Dendritic cell treated with granulocyte-macrophage colony-stimulating factor and Interleukin-4, amounts not matched to agents 40 ng/mL and 50 ng/mL, for 4 days (primary cell): ENCODE data around the gene OR2T5.
"Not testable (repeated sequence)": the region's sequence is repeated elsewhere in the genome, so short reads cannot be mapped to it uniquely, and the experiment has no call there.

ENCODE experiments used
- H3K27ac Mint-ChIP-seq: one replicate; pipeline ENCODE4 v1.8.0; 2022; ENCODE audit warnings: mild to moderate bottlenecking, mixed read lengths
- H3K27me3 Mint-ChIP-seq: one replicate; pipeline ENCODE4 v1.8.0; 2022; ENCODE audit warnings: mild to moderate bottlenecking, mixed read lengths
- H3K36me3 Mint-ChIP-seq: one replicate; pipeline ENCODE4 v1.8.0; 2022; ENCODE audit warnings: low read depth, mixed read lengths
- H3K4me1 Mint-ChIP-seq: one replicate; pipeline ENCODE4 v1.8.0; 2022; ENCODE audit warnings: low read depth, mixed read lengths
- H3K4me3 Mint-ChIP-seq: one replicate; pipeline ENCODE4 v1.8.0; 2022; ENCODE audit warnings: mild to moderate bottlenecking, moderate library complexity, mixed read lengths
- H3K9me3 Mint-ChIP-seq: one replicate; pipeline ENCODE4 v1.8.0; 2022; ENCODE audit warnings: mixed read lengths
- intact Hi-C: fragments of 100-400 bp; cut with micrococcal nuclease; formaldehyde crosslinking; loops from one replicate; pipeline ENCODE4 v1.15.0; 2022

The OR2T5 gene

DNA sequence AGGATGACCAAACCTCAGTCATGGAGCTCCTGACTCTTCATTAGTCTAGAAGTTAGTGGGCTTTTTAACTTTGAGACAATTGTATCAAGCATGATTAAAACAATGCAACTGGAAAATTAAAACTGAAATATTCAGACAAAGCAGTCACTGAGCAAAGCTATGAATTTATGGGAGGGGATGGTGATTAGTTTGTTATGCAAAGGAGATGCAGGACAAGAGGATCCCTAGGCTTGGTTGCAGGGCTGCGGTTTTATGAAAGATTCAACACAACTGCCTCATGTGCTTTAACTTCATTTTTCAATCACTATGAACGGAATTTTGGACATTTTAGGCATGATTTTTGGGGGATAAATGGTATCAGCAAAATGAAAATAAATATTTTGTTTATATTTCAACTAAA lies 16.3 kb upstream of the OR2T5 start:
- H3K36me3 Mint-ChIP-seq, H3K27me3 Mint-ChIP-seq, H3K4me3 Mint-ChIP-seq, H3K9me3 Mint-ChIP-seq, H3K4me1 Mint-ChIP-seq, intact Hi-C loops, H3K27ac Mint-ChIP-seq: not testable (repeated sequence)

DNA sequence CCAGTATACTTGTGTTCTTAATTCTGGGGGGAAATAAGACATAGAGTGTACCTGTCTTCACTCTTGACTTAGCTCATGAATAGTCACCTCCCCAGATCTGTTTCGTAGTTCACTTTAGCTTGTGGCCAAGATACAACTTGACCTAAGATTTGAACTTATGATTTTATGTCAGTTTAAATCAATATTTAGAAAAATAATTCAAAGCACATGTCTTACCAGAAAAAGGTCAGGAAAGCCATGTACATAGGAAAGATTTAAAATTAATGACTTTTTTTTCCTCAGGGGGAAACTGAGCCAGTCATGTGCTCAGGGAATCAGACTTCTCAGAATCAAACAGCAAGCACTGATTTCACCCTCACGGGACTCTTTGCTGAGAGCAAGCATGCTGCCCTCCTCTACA lies 15.3 kb upstream of the OR2T5 start, which contains the start of gene OR2T3:
TSS of gene OR2T3 (plus strand) at position 301 of the 400 bp plus-strand sequence. CDS start at position 301, 0 bp downstream.
- H3K9me3 Mint-ChIP-seq, intact Hi-C loops, H3K27me3 Mint-ChIP-seq, H3K4me1 Mint-ChIP-seq, H3K27ac Mint-ChIP-seq, H3K4me3 Mint-ChIP-seq, H3K36me3 Mint-ChIP-seq: not testable (repeated sequence)

DNA sequence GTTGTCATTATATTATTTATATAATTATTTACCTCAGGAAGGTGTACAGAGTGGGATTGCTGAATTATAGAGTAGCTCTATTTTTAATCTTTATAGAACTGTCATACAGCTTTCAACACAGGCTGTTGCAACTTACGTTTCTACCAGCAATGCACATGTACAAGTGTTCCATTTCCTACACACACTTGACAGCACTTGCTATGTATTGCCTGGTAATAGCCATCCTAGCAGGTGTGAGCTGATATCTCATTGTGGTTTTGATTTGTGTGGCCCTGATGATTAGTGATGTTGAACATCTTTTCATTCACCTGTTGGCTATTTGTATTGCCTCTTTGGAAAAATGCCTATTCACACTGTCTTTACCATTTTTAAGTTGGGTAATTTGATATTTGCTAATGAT lies 12.7 kb upstream of the OR2T5 start:
- H3K4me1 Mint-ChIP-seq, H3K27me3 Mint-ChIP-seq, H3K9me3 Mint-ChIP-seq, H3K4me3 Mint-ChIP-seq, intact Hi-C loops, H3K36me3 Mint-ChIP-seq, H3K27ac Mint-ChIP-seq: not testable (repeated sequence)

DNA sequence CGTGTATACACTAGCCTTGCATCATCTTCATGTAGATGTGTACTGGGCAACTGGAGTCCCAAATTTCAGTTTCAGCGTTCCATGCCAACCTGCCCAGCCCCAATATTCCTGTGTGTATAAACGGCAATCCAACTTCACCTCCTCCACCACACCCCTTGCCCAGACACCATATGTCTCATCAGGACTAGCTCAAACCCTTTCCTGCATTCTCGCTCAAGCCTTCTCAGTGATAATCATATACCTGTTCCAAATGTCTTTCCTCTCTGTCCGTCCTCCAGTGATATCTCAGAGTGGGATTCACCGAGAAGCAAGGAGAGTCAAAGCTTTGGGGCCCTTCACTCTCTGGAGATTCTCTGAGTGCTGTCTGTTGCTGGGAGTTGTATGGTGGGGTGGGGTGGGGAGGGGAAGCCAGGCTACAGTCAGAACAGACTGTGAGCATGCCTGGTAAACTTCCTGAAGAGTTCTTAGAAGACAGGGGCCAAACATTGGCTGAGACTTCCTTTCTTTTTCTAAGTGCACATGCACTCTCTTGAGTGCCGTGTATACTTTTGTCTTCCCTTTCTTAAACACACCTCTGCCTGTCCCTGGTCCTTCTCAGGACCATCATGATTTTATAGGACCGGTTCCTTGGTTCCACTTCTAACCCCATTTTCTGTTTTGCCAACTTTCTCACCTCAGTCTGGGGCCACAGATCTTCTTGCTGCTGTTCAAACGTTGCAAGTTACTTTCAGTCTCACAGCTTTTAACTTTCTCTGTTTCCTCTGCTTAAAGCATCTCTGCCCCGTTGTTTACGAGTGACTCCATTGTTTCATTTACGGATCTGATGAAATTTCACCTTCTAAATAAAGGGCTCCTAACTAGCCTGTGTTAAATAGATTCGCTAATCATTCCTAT lies 6.5 kb upstream of the OR2T5 start:
- H3K4me3 Mint-ChIP-seq = peak overlapping the region; percentile 68
- intact Hi-C loops = not testable (repeated sequence)
- H3K27ac Mint-ChIP-seq = peak overlapping the region; percentile 59

DNA sequence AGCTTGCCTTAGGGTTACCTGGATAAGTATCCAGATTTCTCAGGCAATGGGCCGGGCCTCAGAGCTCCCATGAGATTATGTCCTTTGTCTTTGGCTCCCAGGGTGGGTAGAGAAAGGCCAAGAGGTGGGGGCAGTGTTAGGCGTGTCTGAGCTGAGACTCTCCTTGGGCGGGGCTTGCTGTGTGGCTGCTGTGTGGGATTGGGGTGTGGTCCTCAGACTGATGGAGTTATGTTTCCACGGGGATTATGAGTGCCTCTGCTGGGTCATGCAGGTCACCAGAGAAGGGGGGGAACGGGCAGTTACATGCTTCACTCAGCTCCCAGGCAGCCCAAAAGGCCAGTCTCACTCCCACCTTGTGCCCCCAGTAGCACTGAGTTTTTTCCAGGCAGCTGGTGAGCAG lies 8.3 kb downstream of the OR2T5 start:
- H3K36me3 Mint-ChIP-seq, H3K4me3 Mint-ChIP-seq, intact Hi-C loops, H3K27me3 Mint-ChIP-seq, H3K9me3 Mint-ChIP-seq, H3K27ac Mint-ChIP-seq, H3K4me1 Mint-ChIP-seq: not testable (repeated sequence)

More for the DNA sequence above, 6.5 kb upstream of the OR2T5 start:
- not testable (repeated sequence) for H3K36me3 Mint-ChIP-seq, H3K27me3 Mint-ChIP-seq, H3K9me3 Mint-ChIP-seq
- peaks cover 15% of the 10 kb centered on the region for H3K4me1 Mint-ChIP-seq

DNA sequence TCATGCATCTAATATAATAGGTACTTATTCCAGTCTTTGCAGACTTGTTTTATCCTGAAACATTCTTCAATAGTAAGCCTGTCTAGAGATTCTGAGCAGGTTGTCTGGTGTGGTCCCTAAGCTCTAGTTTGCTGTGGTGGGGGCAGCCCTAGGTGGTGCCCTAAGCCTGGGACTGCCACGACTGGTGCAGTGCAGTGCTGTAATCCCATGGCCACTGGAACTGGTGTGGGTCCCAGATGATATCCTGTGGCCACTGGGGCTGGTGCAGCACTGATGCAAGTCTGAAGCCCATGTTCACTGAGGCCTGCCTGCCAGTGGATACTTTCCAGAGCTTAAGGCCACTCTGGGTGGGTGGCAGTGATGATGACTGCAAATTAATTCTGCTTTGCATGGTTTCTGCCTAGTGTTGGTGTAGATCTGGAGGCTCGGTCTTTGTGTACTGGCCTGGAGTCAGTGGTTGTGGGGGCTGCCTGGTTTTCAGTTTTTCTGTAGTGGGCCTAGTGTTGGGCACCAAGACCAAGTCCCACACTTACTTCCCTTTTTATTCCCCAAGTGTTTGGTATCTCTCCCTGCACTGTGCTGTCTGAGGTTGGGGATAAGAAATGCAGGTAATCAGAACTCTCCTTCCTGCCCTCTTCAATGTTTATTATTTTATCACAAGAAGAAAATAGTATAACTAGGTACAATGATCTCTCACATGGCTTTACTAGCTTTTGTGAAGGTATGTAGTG lies 12.1 kb downstream of the OR2T5 start:
- H3K27ac Mint-ChIP-seq, H3K27me3 Mint-ChIP-seq, H3K36me3 Mint-ChIP-seq, intact Hi-C loops, H3K9me3 Mint-ChIP-seq, H3K4me3 Mint-ChIP-seq, H3K4me1 Mint-ChIP-seq: not testable (repeated sequence)

DNA sequence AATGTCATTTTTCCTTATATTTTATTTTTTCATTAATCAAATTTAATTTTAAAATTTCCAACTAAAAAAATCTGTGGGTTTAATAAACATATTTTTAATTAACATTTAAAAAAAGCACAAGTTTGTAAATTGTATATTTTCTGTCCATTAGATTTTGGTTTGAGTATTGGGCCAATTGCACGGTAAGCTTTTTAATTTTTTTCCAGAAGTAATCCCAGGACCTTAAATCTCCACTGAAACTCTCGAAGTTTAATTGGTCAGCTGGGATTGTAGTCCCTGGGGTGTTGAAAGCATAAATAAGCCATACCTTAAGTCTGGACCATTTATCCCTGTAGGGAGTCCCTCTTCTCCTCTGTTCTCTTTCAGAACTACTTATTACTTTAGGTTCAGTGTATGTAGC lies 19.4 kb downstream of the OR2T5 start, which contains the start of gene OR2G6:
TSS of gene OR2G6 (plus strand) at position 301 of the 400 bp plus-strand sequence. CDS start 13,574 bp downstream, outside the sequence.
- H3K36me3 Mint-ChIP-seq, H3K9me3 Mint-ChIP-seq, intact Hi-C loops, H3K27ac Mint-ChIP-seq, H3K4me3 Mint-ChIP-seq, H3K4me1 Mint-ChIP-seq, H3K27me3 Mint-ChIP-seq: not testable (repeated sequence)

DNA sequence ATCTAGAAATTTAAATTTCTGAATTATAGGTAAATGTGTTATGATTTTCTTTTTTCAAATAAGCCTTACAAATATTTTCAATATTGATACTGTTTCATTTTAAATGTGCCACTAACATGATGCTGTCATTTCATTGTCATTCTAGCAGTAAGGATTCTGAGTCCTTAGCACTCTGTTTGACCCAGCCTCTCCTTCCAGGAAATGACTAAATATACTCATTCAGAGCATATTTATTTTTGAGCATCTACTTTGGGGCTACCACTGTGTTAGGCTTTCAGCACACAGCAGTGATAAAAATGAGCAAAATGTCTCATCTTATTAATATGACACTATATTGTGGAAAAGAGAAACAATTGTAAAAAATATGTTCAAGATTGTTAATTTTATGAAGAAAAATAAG lies 21.8 kb downstream of the OR2T5 start:
- H3K4me1 Mint-ChIP-seq, H3K27ac Mint-ChIP-seq, H3K9me3 Mint-ChIP-seq, H3K27me3 Mint-ChIP-seq, H3K4me3 Mint-ChIP-seq, H3K36me3 Mint-ChIP-seq, intact Hi-C loops: not testable (repeated sequence)

DNA sequence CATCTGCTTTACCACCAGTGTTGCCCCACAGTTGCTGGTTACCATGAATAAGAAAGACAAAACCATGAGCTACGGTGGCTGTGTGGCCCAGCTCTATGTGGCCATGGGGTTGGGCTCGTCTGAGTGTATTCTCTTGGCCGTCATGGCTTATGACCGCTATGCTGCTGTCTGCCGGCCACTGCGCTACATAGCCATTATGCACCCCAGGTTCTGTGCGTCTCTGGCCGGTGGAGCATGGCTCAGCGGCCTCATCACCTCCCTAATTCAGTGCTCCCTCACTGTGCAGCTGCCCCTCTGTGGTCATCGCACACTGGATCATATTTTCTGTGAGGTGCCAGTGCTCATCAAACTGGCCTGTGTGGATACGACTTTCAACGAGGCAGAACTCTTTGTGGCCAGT lies 33.5 kb downstream of the OR2T5 start:
- Mint-ChIP-seq H3K4me1 (no peaks in the 10 kb centered on the region), H3K27me3 (no peaks in the 10 kb centered on the region), H3K9me3 (peaks cover 9% of the 10 kb centered on the region), H3K4me3 (no peak overlapping the region), H3K36me3 (no peaks in the 10 kb centered on the region), H3K27ac (no peak overlapping the region)
- intact Hi-C loops = no loop called here

DNA sequence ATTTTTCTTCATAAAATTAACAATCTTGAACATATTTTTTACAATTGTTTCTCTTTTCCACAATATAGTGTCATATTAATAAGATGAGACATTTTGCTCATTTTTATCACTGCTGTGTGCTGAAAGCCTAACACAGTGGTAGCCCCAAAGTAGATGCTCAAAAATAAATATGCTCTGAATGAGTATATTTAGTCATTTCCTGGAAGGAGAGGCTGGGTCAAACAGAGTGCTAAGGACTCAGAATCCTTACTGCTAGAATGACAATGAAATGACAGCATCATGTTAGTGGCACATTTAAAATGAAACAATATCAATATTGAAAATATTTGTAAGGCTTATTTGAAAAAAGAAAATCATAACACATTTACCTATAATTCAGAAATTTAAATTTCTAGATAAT lies 49.1 kb downstream of the OR2T5 start:
- H3K4me1 Mint-ChIP-seq, H3K9me3 Mint-ChIP-seq, H3K27me3 Mint-ChIP-seq, H3K4me3 Mint-ChIP-seq, H3K27ac Mint-ChIP-seq, intact Hi-C loops, H3K36me3 Mint-ChIP-seq: not testable (repeated sequence)
